PC-3 (cell line): ENCODE data around the gene ZC3H15.

ENCODE experiments used
- CTCF ChIP-seq: fragments of 300-600 bp; sonication (generic); conservative IDR thresholded peaks from 2 replicates; pipeline ENCODE4 v1.5.1; 2017; ENCODE audit warnings: antibody characterized with exemption, low read depth, mild to moderate bottlenecking, low read length
- EZH2phosphoT487 ChIP-seq: fragments of 300-600 bp; sonication (generic); IDR thresholded peaks from 2 replicates; pipeline ENCODE4 v1.6.1; 2018; ENCODE audit warnings: mild to moderate bottlenecking, antibody characterized with exemption, low read length, borderline replicate concordance

DNA sequence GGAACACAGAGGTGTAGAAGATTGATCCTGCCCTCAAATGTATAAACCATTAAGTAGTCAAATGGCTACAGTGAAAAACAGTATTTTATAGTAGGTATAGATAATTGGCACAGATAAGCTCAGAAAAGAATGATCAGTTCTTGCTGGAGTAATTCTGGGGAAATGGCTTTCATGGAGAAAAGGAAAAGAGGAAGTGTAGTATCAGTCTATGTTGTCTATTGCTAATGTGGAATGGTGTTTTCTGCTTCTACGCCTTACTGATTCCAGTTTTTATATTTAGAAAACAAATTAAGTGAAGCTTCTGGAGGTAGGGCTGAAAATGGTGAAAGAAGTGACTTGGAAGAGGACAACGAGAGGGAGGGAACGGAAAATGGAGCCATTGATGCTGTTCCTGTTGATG is 22.2 kb downstream of the ZC3H15 start:
- no peak for TF ChIP-seq CTCF
- TF ChIP-seq EZH2phosphoT487, result no peak
